ENCODE data around the gene DGCR6L.
"Not testable (repeated sequence)": the region's sequence is repeated elsewhere in the genome, so short reads cannot be mapped to it uniquely, and the experiment has no call there.

The DGCR6L gene

DNA sequence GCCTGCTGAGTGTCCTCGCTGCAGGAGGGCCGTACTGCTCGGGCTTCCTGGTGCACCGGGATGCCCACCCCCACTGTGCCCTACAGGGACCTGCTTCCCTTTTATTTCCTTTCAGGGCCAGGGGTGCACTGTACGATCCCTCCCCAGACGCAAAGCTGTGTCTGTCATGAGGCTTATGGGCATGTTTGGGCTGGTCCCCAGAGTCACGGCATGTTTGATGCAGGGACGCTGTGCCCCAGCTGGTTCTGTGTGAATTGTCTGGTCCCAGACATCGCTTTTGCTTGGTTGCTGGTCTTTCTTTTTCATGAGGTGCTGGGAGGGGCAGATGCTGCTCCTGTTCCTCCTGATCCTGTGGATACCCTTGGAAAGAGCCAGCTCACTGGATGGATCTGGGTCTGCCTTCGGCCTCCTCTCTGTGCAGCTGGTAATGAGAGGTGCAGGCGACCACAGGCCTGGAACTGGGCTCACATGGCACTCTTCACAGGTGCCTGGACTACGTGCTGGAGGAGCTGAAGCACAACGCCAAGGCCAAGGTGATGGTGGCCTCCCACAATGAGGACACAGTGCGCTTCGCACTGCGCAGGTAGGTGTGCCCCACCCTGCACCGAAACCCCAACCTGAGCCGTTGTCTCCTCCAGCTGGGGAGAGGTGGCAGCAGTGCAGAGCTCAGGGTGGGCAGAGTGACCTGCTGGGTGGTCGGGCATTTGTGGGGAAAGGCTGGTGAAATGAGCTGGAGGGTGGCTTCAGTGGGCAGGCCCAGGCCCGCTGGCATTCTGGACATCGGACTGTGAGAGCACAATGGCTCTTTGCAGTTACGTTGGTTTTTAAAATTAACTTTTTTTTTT lies 10.8 kb downstream of the DGCR6L start:
- DNase-seq = not testable (repeated sequence)

DNA sequence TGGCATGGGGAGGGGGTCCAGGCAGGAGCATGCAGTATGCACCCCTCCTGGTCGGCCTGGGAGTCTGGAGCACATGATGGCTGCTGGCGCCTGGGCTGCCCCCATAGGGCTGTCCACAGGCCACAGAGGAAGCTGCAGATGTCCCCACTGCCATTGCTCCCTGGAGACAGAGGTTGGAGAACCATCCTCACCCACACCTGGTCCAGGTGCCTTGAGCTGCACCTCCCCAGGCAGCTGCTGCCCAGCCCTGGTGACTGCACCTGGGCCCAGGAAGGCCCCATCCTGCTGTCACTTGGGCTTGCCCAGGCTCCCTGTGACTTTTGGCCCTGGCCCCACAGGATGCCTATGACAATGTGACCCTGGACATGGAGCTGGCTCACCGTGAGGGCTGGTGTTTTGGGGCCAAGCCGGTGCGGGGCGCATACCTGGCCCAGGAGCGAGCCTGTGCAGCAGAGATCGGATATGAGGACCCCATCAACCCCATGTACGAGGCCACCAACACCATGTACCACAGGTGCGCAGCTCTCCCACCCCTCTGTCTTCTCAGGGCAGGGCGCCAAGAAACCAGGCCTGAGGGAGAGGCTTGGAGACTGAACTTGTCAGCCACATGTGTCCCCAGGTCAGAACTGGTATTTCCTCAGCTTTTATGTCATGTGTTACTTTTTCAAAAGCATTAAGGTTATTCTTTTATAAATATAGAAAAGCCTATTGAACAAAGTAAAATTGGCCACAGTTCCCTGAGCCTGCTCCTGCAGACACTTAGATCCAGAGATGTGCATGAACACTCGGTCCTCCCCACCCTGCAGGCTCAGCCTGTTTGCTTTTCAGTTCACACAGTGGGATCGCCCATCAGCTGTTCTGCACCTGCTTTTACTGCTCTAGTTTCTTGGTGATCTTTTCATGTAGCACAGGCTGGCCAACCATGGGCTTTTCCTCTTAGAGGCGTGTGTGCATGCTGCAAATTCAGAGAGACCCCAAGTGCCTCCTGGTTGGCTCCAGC lies 12.1 kb downstream of the DGCR6L start:
- DNase-seq = not testable (repeated sequence)

DNA sequence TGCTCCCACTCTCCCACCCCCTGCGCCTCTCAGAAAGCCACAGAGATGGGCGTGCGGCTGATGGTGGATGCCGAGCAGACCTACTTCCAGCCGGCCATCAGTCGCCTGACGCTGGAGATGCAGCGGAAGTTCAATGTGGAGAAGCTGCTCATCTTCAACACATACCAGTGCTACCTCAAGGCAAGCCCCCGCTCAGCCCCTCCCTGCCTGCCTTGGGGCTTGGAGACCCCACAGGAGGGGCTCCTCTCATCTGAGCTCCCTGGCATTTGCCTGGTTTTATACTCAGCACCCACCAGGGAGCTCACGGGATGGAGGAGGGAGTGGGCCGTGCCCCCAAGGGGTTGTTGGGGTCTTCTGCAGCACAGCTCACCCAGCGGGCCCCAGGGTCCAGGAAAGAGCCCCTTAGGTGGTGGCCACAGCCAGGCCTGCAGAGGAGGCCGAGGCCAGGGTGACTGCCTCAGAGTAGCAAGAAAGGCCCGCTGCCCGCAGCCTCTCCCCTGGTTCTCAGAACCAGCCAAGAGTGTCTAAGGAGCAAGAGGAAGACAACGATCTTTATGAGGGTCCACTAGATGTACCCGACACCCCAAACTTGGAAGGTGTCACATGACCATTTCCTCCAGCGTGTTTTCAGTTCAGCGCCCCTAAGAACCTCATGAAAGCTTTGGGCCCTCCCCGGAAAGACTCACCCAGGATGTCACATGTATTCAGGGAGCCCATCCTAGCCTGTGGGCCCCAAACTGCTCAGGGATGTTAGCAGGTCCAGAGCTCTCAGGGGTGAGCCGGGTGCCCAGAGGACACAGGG lies 13.0 kb downstream of the DGCR6L start:
- DNase-seq = not testable (repeated sequence)

DNA sequence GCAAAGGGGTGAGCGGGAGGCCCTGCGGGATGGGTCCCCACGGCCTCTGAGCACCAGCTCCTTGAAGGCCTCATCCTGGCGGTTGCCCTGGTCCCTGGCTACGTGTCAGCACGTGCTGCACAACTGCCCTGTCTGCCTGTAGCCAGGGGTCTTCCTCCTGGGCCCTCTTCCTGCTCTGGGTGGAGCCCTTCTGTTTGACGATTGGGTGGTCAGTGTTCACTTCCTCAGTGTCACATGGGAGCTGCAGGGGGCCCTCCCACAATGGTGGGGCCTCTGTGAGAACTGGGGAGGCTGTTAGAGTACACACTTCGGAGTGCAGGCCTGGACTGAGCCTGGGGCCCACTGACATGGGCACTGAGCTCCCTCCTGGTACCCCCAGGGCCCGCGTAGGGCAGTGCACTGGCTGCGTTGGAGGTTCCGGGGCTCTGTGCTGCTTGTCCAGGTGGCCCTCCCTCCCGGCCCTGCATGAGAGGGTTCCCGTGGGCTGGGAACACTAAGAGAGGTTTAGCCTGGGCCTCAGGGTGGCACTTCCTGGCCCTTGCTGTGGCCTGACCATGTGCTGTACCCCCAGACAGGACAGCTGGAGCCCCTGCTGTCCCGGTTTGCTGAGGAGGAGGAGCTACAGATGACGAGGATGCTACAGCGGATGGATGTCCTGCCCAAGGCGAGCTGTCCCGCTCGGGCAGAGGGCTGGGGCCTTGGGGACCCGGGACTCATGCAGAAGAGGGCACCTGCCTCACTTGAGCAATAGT lies 13.8 kb downstream of the DGCR6L start:
- DNase-seq = no peak

DNA sequence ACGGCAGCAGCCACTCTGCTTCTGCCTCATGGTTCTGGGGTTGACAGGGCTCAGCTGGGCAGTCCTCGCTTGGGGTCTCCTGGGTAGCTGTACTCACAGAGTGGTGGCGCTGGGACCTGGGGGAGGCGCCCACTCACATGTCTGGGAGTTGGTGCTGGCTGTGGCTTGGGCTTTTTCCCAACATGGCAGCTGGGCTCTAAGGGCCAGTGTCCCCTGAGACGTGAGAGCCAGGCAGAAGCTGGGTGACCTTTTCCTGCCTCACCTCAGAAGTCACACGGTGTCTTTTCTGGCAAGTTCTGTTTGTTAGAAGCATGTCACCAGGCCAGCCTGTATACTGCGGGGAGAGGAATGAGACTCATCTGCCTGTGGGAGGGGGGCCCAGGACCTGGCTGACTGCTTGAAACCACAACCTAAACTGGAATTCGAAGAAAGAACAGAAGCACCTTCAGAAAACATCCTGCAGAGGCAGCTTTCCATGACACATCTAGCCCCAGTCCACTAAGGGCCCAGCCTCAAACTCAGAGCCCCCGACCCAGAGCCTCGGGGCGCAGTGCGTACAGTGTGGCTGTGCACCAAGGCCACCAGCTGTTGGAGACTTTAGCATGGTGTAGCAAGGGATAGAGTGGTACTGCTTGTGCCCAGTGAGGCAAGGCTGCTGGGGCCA lies 14.5 kb downstream of the DGCR6L start:
- DNase-seq = not testable (repeated sequence)

DNA sequence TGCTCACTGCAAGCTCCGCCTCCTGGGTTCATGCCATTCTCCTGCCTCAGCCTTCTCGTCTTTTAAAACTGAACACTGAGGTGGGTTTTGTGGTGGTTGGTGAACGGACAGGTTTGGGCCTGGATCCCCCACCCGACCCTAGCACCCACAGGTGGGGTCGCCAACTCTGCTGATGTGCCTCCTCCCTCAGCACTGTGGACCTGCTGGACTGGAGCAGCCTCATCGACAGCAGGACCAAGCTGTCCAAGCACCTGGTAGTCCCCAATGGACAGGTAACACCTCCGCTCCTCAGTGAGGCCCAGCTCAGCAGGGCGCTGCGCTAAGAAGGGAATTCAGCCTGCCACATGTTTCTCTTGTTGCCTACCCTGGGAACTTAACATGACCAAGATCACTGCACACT lies 15.2 kb downstream of the DGCR6L start:
- DNase-seq = no peak

DNA sequence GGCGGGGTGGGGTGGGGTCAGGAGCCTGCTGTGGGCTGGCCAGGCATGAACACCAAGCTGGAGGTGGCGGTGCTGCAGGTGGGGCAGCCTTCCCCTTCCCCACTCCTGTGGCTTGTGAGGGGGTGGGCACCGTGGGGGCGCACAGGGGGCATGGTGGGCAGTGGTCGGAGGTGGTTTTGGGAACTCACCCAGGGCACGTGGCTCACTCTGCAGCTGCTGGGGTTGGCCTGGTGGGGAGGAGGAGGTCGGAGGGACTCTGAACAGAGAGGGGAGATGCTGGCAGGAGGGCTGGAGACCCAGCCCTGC lies 16.7 kb downstream of the DGCR6L start:
- not testable (repeated sequence) for DNase-seq

DNA sequence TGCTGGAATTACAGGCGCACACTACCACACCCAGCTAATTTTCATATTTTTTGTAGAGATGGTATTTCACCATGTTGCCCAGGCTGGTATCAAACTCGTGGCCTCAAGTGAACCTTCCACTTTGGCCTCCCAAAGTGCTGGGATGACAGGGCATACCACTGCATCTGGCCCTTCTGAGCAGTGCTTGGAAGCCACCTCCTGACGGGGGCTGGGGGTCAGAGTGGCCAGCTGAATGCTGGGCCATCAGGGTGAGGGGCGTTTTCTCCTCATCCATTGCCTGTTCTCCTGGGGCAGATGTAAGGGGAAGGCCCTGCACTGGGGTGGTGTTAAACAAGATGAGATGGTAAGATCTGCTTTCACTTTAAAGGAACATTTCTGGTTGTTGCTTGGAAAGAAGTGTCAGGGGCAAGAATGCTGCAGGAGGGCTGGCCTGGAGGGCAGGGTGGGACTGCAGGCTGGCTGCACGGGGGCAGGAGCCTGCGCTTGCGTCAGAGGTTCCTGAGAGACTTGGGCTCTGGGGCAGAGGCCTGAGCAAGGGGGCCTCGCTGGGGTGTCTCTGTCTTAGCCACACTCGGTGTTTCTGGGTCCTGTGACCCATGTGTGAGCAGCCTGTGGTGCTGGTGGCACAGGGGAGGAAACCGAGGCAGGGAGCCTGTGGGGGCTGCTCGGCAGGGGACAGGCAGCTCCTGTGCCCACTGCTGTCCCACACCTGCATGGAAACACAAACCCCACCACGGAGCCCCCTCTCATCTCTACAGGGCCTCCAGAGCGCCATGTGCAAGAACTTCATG lies 17.2 kb downstream of the DGCR6L start:
- no peak for DNase-seq

DNA sequence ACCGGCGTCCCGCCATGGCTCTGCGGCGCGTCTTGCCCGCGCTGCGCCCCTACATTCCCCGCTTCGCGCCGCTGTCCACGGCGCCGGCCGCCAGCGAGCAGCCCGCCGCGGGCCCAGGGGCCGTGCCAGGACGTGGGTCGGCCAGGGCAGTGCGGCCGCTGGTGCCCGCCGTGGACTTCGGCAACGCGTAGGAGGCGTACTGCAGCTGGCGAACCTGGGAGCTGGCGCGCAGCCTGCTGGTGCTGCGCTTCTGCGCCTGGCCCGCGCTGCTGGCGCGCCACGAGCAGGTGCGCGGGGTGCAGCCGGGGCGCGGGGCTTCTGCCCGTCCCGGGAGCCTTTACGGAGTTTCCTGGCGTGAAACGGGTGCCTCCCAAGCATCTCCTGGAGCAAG lies 20.1 kb downstream of the DGCR6L start:
- DNase-seq = peak; percentile 22

DNA sequence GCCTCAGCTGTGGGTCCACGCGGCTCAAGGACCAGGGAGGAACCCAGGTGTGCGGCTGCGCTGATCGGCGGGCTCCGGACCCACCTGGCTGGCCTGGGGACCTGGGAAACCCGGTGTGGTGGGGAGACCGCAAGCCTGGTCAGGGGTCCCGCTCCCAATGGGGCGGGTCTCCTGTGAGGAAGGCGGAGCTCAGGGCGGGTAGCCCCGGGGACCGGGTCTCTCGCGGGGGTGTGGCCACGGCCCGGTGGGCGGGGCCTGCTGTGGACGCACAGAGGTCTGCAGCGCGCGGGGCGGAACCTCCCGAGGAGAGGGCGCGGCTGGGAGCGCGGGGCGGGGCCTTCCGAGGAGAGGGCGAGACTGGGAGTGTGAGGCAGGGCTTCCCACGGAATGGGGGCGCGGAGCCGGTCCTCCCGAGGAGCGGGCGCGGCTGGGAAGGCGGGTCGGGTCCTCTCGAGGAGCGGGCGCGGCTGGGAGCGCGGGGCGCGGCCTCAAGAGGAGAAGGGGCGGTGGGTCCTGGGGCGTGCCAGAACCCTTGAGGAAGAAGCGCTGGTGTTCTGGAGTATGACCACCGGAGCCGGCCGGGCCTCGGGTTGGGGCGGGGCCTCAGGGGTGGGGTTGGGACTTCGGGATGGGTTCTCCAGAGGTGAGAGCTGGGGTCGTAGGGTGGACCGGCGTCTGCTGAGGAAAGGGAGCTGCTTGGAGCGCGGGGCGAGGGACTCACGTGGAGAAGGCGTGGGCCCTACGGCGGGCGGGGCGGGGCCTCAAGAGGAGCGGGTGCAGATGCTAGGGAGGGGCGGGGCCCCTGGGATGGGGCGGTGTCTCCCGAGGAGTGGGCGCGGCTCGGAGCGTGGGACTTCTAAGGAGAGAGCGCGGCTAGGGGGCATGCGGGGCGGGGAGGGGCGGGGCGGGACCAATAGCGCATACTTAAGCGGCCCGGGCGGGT lies 20.8 kb downstream of the DGCR6L start:
- peak; percentile 68 for DNase-seq

DNA sequence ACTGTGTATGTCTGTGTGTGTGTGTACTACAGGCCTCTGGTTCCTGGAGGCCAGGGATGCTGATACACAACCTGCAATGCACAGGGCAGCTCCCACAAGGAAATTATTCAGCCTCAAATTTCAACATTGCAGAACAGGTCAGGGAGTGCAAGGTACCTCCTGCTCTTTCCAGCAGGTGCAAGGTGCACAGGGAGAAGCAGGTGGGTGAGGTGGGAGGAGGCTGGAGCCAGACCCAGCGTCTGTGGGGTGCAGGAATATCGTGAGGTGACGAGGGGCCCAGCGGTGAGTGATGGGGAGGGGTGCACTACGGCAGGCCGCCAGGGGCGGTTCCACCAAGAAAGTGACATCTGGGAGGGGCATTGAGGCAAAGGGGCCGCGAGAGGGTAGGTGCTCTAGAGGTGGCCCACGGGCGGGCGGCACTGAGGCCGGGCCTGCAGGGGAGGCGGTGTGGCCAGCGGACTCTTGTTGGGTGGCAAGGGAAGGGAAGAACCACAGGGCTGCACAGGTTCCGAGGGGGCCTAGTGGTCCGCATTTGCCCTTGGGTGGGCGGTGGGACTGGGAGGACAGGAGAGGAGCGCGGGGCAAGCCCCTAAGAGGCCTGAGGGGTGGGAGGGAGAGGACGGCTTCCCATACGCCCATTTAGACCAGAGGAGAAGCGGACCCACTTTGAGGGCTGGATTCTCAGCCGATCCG lies 21.6 kb downstream of the DGCR6L start:
- DNase-seq = no peak

DNA sequence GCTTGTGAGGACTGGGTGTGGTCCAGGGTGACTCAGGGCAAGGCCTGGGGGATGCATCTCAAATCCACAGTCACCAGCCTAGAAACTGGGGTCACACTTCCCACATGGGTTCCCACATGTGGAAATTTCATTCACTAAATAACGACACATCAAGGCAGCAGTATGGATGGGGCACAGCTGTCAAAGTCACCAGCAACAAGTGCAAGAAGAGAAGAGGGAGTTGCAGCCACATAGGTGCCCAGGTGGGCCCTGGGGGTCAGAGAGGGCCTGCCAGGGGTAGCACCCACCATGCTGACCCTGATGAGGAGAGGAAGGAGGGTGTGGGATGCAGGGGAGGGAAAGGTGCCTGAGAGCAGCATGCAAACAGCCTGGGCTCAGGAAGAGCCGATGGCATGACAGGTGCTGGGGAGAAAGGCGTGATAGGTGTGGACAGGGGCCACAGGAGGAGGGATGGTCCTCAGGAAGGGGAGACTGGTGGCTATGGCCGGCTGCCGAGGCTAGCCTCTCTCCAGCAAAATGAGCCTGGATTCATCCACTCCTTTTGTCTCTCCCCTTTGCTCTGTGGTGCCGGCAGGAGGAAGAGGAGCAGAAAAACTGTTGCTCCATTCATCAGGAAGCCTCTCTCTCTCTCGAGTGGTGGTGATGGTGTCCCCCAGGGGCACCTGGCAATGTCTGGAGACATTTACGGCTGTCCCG lies 22.3 kb downstream of the DGCR6L start:
- DNase-seq = no peak

DNA sequence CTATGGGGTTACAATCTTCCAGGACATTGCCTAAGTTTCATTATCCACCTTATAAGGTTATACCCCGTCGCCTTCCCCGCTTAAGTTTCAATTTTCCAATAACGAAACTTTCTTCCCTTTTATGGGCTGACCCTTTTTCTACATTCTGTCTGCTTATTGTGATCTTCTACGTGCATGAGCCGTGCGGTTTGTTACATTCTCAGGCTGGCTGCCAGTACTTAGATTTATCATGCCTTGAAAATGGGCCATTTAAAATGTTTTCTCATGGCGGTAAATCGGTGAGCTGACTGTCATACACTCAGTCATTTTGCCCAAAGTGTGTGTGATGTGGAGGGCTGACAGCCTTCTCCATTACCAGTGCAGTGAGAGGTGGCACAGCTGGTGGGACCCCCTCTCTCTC lies 23.3 kb downstream of the DGCR6L start:
- DNase-seq = no peak

DNA sequence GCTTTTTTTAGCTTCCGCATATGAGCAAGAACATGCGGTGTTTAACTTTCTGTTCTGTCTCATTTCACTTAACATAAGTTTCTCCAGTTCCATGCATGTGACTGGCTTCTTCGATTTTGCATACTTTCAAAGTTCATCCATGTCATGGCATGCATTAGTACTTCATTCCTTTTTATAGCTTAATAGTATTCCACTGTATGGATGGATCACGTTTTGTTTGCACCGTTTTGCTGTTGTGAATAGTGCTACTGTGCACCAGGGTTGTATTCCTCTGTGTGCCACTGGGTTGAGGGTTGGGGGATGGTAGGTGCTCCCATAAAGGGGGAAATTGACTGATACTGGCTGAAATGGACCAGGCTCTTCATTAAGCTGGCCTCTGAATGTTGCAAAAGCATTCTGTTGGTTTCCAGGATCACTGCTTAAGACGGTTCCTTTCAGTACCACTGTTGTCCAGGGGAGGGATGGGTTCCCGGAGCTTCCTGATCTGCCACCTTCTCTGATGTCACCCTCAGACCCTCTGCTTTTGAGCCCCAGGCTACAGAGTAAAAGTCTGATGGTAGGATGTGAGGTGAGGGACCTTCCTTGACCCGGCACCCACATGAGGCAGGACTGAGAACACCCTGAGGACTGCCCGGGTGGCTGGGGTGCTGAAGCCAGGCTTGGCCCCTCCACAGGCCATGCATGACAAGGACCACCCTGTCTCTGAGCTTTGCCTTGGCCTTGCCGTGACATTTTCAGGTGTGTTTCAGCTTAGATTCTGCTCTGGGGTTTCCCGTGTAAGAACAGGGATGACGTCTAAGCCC lies 24.4 kb downstream of the DGCR6L start:
- DNase-seq = no peak

DNA sequence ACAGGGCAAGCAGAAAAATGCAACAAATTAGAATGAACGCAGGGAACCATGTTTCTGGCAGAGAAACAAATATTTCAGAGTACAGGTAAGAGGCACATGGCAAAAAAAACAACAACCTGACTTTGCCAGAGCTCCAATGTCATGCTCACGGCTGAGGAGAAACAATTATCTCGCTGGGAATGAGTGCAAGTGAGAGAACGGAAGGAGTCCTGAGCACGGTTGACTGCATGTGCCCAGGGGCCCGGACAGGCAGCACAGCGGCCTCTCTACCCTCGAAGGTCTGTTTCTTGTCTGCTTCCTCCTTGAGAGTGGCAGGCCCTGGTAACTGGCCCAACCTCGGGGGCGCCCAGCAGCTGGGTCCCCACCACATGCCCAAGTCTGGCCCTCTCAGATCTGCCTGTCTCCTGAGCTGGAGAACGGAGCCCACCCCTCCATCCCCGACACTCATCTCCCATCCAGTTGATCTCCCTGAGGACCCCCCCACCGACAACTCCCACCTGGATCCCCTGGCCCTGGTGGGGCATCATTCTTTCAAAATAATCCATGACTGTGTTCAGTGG lies 27.1 kb downstream of the DGCR6L start:
- no peak for DNase-seq

DNA sequence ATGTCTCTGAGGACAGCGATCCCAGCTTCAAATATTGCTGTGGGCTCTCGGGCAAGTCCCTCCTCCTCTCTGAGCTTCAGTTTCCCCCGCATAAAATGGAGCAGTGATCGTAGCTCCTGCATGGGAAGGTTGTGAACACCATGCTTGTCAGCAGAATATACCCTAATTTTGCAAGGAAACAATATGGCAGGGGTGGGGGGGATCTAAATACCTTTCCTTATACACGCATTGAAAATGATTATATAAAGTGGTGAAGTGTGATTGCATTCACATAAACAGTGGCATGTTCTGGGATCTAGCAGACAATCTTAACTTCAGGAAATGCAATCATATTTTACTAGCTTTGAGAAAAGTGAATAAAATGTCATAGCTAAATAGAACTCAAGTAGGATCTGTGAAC lies 27.8 kb downstream of the DGCR6L start:
- no peak for DNase-seq

DNA sequence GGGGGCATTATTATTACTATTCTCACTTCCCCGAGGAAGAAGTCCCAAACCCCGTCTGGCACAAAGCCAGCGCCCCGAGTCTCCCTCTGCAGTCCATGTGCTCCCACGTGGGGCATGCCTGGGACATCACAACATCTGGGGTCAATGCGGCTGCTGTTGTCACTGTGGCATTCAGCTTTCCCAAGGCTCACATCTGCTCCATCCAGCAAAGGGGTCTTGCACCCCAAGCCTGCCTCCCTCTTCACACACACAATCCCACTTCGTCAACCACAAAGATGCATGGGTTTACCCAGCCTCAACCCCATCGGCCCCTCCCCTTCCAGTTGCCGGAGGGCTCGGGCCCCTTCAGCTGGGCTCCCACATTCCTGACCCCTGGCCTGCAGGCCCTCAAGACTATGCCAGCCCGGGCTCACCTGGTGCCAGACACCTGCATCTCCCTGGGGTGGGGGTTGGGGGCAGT lies 28.2 kb downstream of the DGCR6L start:
- DNase-seq = no peak
